ENCODE data around the gene FAM185A. TPM values are rescaled to one million over a fixed set of nuclear protein-coding genes. Genes with fewer than 3 reads are reported as not detected.
"Not testable (repeated sequence)": the region's sequence is repeated elsewhere in the genome, so short reads cannot be mapped to it uniquely, and the experiment has no call there.

Gene FAM185A
- total and polyA plus RNA-seq, 2 of the 13 experiments (the other 11 are each of a cell fraction or from before 2014, with no cell fraction given) = 5.0 to 11.6 TPM

DNA sequence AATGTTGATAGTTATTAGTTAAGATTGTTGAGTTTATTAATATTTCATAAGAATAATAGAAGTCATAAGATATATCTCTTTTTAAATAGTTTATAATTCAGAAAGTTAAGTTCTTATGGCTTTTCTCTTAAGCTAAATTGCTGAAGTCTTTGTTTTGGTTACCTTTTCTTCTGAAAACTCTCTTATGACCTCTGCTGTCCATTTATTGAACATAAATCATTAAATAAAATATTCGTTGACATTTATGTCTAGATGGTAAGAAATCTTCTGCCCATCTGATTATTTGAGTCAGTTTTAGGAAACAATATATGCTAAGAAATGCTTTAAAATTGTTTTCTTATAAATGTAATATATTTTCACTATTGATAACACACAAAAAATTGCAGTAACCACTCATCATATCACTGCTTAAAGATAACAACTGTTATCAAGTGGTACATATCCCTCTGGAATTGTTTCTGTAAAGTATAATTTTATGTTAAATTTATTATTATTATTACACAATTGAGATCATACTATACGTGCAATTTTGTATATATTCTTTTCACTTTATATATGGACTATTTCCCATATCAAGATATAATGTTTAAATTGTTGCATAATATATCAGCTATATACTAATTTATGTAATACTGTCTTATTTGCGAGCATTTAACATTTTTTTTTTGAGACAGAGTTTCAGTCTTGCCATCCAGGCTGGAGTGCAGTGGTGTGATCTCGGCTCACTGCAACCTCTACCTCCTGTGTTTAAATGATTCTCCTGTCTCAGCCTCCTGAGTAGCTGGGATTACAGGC, 3.1 kb upstream of the FAM185A start:
- H3K9ac ChIP-seq (ENCODE audit: insufficient read depth, low read depth, low read length); CTCF ChIA-PET (ENCODE audit: low intra/inter-chr PET ratio, low total read pairs); H3K4me1 ChIP-seq (ENCODE audit: insufficient read depth, low read length); H3K4me3 ChIP-seq (replicated peaks in 1 of 3; ENCODE audit: insufficient read depth in 1 of 3, low read depth in 2 of 3, low read length in 3 of 3); H4K20me1 ChIP-seq (ENCODE audit: insufficient read depth, low read length); BruUV-seq (replicated peaks); POLR2A ChIA-PET; FAIRE-seq; DNase-seq (ENCODE audit: low spot score); H3K4me2 ChIP-seq (ENCODE audit: low read depth, low read length); H3K79me2 ChIP-seq (ENCODE audit: insufficient read depth, low read length); ATAC-seq; H2AFZ ChIP-seq (ENCODE audit: low read length); H3K27ac ChIP-seq (ENCODE audit: extremely low read length, insufficient read depth, low read length); in situ Hi-C loops (cut with HindIII; ENCODE audit: extremely low pct_ligation_motif_present, low pct_unique_long_range_greater_than_20kb); H3K27me3 ChIP-seq (ENCODE audit: control insufficient read depth in 1 of 2, insufficient read depth in 2 of 2, low read length in 2 of 2); H3K9me3 ChIP-seq (ENCODE audit: low read length); H3K36me3 ChIP-seq (replicated peaks in 1 of 2; ENCODE audit: control insufficient read depth in 1 of 2, insufficient read depth in 2 of 2, low read length in 2 of 2): not testable (repeated sequence)
- WGBS (ENCODE audit: low lambda C conversion rate) = 9% methylated on average over 4 of the region's 4 CpGs
- intact Hi-C loops (cut with micrococcal nuclease; ENCODE audit: unreplicated experiment) = loop anchor here (10.0 kb wide), 1 partner anchor 319 kb away; no protein-coding TSS in a partner anchor
- peak; percentile 28 for TF ChIP-seq STAG1 (CRISPR knock-in tag; IDR thresholded peaks at IDR 0.05)

- CTCF ChIA-PET (ENCODE audit: low intra/inter-chr PET ratio, low total read pairs) = not testable (repeated sequence)
- peak overlapping the region; percentile 73 for H3K9ac ChIP-seq (ENCODE audit: insufficient read depth, low read depth, low read length)
- TF ChIP-seq, protein P1, sequence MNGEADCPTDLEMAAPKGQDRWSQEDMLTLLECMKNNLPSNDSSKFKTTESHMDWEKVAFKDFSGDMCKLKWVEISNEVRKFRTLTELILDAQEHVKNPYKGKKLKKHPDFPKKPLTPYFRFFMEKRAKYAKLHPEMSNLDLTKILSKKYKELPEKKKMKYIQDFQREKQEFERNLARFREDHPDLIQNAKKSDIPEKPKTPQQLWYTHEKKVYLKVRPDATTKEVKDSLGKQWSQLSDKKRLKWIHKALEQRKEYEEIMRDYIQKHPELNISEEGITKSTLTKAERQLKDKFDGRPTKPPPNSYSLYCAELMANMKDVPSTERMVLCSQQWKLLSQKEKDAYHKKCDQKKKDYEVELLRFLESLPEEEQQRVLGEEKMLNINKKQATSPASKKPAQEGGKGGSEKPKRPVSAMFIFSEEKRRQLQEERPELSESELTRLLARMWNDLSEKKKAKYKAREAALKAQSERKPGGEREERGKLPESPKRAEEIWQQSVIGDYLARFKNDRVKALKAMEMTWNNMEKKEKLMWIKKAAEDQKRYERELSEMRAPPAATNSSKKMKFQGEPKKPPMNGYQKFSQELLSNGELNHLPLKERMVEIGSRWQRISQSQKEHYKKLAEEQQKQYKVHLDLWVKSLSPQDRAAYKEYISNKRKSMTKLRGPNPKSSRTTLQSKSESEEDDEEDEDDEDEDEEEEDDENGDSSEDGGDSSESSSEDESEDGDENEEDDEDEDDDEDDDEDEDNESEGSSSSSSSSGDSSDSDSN (CRISPR knock-in tag; IDR thresholded peaks at IDR 0.05) = 0 out of 2 replicates have a peak, but pooled peaks have one; percentile 2
- TF ChIP-seq SALL2 (CRISPR knock-in tag; IDR thresholded peaks at IDR 0.05) (0 out of 2 replicates have a peak, but pooled peaks have one; percentile 30), PHF8 (CRISPR knock-in tag; IDR thresholded peaks at IDR 0.05) (0 out of 2 replicates have a peak, but pooled peaks have one; percentile 13), HOXA5 (CRISPR knock-in tag; IDR thresholded peaks at IDR 0.05) (0 out of 2 replicates have a peak, but pooled peaks have one; percentile 1), HNRNPLL (IDR thresholded peaks at IDR 0.05; ENCODE audit: low read depth, low read length, poor library complexity, severe bottlenecking) (peak; percentile 0), HMGXB4 (CRISPR knock-in tag; IDR thresholded peaks at IDR 0.05; ENCODE audit: borderline replicate concordance in 1 of 2, low read depth in 1 of 2) (0 out of 4 replicates have a peak, but pooled peaks of 1 of the 2 experiments have one; percentile 1)
These were observed 617 bp downstream of the FAM185A start for GRCh38 chr7:102749445-102749786.

More at GRCh38 chr7:102749445-102749786, 617 bp downstream of the FAM185A start:
- H3K9me3 ChIP-seq (ENCODE audit: low read length); H4K20me1 ChIP-seq (ENCODE audit: insufficient read depth, low read length); BruUV-seq (replicated peaks); H3K36me3 ChIP-seq (replicated peaks in 1 of 2; ENCODE audit: control insufficient read depth in 1 of 2, insufficient read depth in 2 of 2, low read length in 2 of 2); FAIRE-seq; in situ Hi-C loops (cut with HindIII; ENCODE audit: extremely low pct_ligation_motif_present, low pct_unique_long_range_greater_than_20kb); H3K4me1 ChIP-seq (ENCODE audit: insufficient read depth, low read length); DNase-seq (ENCODE audit: low spot score); H2AFZ ChIP-seq (ENCODE audit: low read length); H3K27me3 ChIP-seq (ENCODE audit: control insufficient read depth in 1 of 2, insufficient read depth in 2 of 2, low read length in 2 of 2); H3K79me2 ChIP-seq (ENCODE audit: insufficient read depth, low read length): not testable (repeated sequence)
- WGBS (ENCODE audit: low lambda C conversion rate) = 8% methylated on average over 5 of the region's 26 CpGs
- H3K4me2 ChIP-seq (ENCODE audit: low read depth, low read length) = peak overlapping the region; percentile 70
- peak overlapping the region; percentile 71 for H3K27ac ChIP-seq (ENCODE audit: extremely low read length, insufficient read depth, low read length)
- intact Hi-C loops (cut with micrococcal nuclease; ENCODE audit: unreplicated experiment) = loop anchor here (10.0 kb wide), 1 partner anchor 315 kb away; no protein-coding TSS in a partner anchor
- POLR2A ChIA-PET = interaction anchor here (1.3 to 1.5 kb wide), 2 partner anchors 288 to 399 kb away, joined by 7 to 9 read pairs; partner anchors contain the start of gene NAPEPLD
- peak overlapping the region; percentile 66 to 78 (median 73) for H3K4me3 ChIP-seq (replicated peaks in 1 of 3; ENCODE audit: insufficient read depth in 1 of 3, low read depth in 2 of 3, low read length in 3 of 3)
- peak; percentile 29 for ATAC-seq

Data from HepG2 (cell line).